OCI-M2 (cell line): Measurements from ENCODE around the gene MAP2K7.
"Not testable (repeated sequence)": the region's sequence is repeated elsewhere in the genome, so short reads cannot be mapped to it uniquely, and the experiment has no call there.

Experiments used
- DNase-seq: peaks from one replicate; lab custom pipeline; 2025; ENCODE audit not compliant: unreplicated experiment; lab: John Stamatoyannopoulos, UW

The MAP2K7 gene

DNA sequence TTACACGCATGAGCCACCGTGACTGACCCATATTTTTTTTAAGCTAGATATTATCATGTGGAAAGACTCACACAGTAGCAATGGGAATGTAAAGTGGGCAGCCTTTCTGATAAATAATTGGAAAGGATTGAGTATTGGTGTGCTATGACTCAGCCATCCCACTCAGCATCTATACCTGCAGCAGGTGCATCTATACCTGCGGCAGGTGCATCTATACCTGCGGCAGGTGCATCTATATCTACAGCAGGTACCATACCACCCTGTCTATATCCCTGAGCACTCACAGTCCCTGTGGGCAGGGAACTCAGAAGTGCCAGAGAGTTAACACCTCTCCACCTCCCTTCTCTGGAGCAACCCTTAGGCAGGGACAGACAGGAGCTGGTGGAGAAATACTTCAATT, 20.6 kb upstream of the MAP2K7 start:
- DNase-seq, result no peak

DNA sequence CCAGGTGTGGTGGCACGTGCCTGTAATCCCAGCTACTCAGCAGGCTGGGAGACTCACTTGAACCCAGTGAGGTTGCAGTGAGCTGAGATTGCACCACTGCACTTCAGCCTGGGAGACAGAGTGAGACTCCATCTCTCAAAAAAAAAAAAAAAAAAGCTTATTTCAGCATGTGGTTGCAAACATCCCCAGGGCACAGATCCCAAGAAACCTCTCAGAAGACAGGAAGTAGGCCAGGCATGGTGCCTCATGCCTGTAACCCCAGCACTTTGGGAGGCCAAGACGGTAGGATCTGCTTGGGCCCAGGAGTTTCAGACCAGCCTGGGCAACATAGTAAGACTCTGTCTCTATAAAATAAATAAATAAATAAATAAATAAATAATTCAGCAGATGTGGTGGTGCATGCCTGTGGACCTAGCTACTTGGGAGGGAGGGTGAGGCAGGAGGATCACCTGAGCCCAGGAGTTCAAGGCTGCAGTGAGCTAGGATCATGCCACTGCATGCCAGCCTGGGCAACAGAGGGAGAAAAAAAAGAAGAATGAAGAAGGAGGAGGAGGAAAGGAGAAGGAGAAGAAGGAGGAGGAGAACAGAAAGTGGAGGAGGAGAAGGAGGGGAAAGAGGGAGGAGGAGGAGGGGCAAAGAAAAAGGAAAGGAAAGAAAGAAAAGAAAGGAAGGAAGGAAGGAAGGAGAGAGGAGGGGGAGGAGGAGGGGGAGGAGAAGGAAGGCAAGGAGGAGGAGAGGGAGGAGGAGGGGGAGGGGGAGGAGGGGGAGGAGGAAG, 19.7 kb upstream of the MAP2K7 start:
- DNase-seq, result no peak

DNA sequence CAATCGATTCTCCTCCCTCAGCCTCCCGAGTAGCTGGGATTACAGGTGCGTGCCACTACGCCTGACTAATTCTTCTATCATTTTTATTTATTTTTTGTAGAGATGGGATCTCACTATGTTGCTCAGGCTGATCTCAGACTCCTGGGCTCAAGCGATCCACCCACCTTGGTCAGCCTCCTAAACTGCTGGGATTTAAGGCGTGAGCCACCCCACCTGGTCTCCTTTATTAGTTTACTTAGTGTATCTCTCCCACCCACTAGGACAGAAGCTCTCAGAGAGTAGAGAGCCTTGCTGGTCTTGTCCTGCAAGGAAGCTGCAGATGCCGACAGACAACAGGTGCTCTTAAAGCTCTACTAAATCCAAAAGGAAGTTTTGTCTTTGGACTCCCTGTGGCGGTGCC, 17.9 kb upstream of the MAP2K7 start:
- DNase-seq, result no peak

- no peak for DNase-seq
Observed at GRCh38 chr19:7887408-7888144, 16.1 kb upstream of the MAP2K7 start.

DNA sequence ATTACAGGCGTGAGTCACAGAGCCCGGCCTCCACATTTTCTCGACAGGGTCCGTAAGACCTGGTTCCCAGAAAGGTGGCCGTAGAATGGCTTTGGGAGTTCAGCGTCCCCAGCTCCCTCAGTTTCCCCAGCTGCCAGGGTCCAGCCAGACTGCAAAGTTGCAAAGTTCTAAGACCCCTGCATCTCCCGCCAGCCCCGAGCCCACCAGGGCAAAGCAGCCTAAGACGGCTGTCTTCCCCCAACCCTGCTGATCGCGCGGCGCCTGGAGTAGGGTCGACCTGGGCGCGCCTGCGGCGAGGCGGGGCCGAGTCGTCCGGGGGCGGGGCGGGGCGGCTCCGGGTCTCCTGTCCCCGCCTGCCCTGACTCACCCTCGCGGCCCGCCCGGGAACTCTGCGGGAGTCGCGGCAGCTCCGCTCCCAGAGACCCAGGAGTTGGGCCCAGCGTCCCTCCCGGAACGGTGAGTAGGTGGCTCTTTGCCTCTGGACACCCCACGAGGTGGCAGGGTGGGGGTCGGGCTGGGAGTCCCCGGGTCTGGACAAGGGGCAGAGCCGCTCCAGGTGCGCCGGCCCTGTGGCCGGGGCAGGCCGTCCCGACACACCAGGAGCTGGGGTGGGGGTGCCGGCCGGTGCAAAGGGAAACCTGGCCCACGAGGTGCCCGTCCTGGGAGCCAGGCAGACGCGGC, 15.4 kb upstream of the MAP2K7 start, which contains the start of gene LRRC8E:
TSS of gene LRRC8E (plus strand) at position 366 of the 681 bp plus-strand sequence. CDS start 7,094 bp downstream, outside the sequence.
- no peak for DNase-seq

DNA sequence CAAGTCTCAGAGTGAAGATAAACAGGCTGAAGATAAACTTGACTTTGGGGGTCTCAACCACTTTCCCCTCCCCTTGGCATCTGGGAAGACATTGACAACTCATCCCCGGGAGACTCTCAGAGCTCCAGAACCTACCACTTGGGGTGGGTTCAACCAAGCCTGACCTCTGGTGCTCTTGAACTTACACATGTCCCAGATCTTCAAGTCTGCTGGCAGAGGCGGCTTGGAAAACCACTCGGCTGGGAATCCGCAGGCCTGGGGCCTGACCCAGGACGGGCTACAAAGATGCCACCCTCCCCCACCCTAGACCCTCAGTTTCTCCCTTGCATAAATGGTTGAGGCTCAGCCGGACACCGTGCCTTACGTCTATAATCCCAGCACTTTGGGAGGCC, 14.9 kb upstream of the MAP2K7 start:
- no peak for DNase-seq

GRCh38 chr19:7893362-7894101, 10.1 kb upstream of the MAP2K7 start:
- not testable (repeated sequence) for DNase-seq

GRCh38 chr19:7894612-7895309, 8.9 kb upstream of the MAP2K7 start:
- no peak for DNase-seq

DNA sequence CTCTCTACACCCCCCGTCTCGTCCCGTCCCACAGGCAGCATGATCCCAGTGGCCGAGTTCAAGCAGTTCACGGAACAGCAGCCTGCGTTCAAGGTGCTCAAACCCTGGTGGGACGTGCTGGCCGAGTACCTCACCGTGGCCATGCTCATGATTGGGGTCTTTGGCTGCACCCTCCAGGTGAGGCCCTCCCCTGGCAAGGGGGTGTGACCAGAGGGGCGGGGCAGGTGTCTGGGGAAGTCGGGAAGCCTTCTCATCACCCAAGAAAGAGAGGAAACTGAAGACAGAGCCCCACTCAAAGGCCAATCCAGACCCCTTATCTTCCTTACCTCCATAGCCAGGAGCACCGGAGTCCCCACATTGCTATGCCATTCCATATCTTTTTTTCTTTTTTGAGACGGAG, 8.1 kb upstream of the MAP2K7 start:
- no peak for DNase-seq

GRCh38 chr19:7897292-7897691, 6.4 kb upstream of the MAP2K7 start:
- no peak for DNase-seq

GRCh38 chr19:7898967-7899366, 4.7 kb upstream of the MAP2K7 start:
- no peak for DNase-seq

DNA sequence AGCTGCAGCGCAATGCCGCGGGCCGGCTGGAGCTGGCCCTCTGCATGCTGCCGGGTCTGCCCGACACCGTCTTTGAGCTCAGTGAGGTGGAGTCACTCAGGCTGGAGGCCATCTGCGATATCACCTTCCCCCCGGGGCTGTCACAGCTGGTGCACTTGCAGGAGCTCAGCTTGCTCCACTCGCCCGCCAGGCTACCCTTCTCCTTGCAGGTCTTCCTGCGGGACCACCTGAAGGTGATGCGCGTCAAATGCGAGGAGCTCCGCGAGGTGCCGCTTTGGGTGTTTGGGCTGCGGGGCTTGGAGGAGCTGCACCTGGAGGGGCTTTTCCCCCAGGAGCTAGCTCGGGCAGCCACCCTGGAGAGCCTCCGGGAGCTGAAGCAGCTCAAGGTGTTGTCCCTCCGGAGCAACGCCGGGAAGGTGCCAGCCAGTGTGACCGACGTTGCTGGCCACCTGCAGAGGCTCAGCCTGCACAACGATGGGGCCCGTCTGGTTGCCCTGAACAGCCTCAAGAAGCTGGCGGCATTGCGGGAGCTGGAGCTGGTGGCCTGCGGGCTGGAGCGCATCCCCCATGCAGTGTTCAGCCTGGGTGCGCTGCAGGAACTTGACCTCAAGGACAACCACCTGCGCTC, 3.8 kb upstream of the MAP2K7 start:
- DNase-seq, result no peak

- no peak for DNase-seq
Observed at GRCh38 chr19:7900401-7900870, 3.2 kb upstream of the MAP2K7 start.

DNA sequence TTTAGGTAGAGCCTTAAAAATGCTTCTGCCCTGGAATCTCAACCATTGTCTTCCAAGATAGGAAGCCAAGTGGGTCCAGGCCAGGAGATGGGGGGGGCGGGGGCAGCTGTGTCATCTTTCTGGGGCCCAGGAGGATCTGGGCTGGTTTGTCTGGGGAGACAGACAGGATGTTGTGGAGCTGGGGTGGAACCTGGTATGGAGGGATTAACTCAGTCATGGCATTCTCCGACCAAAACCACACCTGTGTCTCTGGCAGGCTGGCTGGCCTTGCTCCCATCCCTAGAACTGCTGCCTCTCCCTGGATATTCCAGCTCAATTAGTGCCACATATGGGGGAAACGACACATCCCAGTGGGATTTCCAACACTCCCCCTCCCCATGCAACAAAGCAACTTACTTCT, 2.7 kb upstream of the MAP2K7 start:
- DNase-seq, result no peak

DNA sequence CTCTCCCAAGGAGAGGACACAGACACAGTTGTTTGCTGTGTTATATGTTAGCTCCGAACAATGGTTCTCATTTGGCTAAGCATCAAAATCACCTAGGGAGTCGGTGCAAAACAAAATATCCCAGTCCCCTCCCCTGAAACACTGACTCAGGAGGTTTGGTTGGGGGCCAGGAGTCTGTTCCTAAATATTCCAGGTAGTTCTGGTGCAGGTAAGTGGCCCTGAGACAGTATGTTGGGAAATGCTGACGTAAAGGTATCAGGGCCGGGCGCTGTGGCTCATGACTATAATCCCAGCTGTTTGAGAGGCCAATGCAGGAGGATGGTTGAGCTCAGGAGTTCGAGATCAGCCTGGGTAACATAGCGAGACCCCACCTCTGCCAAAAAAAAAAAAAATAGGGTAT, 2.3 kb upstream of the MAP2K7 start:
- no peak for DNase-seq

DNA sequence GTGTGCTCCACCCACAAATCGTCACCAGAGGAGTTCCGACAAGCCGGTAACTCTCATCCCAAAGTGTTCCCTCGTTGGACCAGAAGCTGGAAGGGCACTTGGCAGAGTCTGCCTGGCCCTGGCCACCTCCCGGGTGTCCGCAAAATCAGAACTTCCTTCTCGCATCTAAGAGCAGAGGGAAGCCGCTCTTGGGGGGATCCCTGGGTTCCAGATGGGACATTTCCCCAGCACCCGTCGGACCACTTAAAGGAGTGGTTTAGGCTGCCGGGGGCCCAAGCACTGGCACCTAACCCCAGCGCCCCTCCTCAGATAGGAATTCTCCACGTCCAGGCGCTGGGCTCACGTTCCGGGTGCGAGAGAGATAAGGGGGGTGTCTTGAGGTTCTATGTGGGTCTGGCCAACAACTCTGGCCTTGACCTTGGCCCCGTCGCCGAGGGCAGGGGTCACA, 857 bp upstream of the MAP2K7 start:
- no peak for DNase-seq

DNA sequence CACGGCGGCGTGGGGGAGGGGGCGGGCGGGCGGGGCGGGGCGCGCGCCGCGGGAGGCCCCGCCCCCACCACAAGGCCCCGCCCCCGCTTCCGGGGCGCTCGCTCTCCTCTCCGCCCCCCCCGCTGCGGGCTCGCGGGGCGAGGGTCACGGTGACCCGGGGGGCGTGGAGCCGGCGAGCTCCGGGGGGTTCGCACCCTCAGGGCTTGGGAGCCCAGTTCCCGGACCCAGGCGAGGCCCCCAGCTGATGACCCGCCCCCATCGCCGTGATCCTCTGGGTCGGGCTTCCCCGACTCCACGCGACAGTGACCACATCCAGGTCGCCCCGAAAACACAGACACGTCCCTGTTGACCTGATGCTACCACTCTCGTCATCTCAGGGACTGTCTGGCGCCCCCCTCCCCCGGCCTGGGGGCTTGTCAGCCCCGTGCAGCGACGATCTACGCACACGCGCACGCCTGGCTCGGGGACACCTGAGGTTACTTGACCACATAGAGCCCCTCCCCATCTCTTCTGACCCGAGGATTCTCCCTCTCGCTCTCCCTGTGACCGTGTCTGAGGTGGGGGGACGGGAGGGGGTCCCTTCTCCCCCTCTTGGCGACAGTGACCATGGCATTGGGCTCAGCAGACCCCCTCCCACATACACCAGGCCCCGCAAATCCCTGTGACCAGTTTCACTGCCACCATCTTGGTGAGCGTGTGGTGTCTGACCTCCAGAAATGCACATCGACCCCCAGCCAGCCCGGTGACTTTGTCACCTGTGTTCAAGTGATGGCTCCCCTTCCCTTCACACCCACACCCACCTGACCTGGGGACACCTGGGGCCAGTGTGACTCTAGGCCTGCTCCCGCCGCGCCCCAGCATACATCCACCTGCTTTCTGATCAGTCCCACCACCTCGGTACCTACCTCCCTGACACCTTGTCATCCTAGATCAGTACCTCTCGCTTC, 670 bp downstream of the MAP2K7 start:
- no peak for DNase-seq

DNA sequence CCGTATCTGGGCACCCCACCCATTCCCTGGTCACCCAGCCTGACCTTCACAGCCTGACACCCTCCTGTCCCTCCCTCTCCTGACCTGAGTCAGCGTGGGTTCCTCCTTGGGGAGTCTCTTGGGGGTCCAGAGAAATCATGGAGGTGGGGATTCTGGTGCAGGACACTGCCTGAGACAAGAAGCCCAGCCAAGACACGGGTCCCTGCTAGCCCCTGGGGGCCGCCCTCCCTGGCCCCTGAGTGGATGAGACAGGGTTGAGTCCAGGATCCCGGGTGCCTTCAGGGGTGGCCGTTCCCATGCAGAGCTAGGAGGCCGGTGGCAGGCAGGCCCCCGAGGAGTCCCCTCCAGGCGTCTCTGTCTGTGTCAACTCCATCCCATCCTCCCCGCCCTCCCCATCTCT, 1.6 kb downstream of the MAP2K7 start:
- DNase-seq, result no peak

DNA sequence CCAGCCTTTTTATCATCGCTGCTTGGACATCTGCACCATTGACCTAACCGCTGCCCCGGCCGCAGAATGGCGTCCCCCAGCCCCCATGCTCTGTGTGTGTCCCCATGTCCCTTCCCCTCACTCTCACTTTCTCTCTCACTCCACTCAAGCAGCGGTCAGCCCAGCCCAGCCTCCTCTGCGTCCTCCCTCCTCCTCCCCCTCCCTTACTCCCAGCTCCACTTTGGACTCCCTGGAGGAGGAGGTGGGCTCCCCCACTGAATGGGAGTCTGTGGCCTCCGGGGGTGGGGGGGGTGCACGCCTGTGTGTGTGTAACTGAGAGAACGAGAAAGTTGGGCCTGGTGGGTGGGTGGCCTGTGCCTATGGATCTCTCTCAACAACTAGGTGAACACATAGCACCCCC, 2.2 kb downstream of the MAP2K7 start:
- DNase-seq, result no peak
